Measurements from ENCODE around the gene OCA2.

OCA2 gene

DNA sequence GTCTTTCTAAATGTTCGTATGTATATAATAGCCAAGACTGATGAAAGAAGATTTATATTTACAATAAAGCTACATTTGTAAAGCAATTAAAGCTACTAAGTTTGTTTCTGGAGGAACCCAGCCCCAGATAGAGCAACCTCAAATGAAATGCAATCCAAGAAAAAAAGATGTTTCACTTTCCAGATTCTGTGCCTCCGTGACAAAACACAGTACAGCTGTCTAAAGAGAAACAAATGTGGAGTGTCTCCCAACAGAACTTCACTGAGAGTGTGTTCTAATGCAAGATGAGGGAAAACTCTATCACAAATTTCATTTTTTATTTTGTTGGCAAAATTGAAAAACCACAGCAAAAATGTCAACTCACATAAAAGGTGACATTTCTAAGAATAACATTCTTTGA, 317.0 kb downstream of the OCA2 start:
- H3K4me3 ChIP-seq (ENCODE audit: low read depth, low read length) = no peak overlapping the region

DNA sequence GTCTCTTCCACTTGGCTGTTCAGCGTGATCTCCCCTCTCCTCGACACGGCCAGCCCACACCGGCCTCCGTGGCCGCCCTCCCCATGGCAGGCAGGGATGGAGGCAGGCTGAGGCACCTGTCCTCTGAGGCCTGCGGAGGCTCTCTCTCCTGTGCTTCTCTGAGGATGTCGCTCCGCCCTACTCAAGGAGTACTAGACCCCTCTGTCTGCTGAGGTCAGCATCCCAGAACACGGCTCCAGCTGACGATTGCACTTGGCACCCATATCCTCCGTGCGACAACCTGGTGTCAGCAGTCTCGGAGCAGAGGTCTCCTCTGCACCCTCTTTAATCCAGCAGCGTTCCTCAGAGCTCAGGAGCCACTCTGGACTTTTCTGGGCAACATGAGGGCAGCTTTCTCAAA, 322.6 kb downstream of the OCA2 start:
- TF ChIP-seq, protein P1, sequence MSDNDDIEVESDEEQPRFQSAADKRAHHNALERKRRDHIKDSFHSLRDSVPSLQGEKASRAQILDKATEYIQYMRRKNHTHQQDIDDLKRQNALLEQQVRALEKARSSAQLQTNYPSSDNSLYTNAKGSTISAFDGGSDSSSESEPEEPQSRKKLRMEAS (IDR thresholded peaks at IDR 0.05; ENCODE audit: low read depth, low read length) = no peak
- DNase-seq (ENCODE audit: low read depth) = no peak
- no peak overlapping the region for H3K4me3 ChIP-seq (ENCODE audit: low read depth, low read length)

More for the DNA sequence above, 317.0 kb downstream of the OCA2 start:
- TF ChIP-seq, protein P1 (IDR thresholded peaks at IDR 0.05; ENCODE audit: low read depth, low read length) = no peak
- TF ChIP-seq MYC (IDR thresholded peaks at IDR 0.05; ENCODE audit: low read depth, low read length) (no peak), POLR2A (IDR thresholded peaks at IDR 0.05; ENCODE audit: extremely low read depth, insufficient read length) (no peak)
- TF ChIP-seq, protein P2, sequence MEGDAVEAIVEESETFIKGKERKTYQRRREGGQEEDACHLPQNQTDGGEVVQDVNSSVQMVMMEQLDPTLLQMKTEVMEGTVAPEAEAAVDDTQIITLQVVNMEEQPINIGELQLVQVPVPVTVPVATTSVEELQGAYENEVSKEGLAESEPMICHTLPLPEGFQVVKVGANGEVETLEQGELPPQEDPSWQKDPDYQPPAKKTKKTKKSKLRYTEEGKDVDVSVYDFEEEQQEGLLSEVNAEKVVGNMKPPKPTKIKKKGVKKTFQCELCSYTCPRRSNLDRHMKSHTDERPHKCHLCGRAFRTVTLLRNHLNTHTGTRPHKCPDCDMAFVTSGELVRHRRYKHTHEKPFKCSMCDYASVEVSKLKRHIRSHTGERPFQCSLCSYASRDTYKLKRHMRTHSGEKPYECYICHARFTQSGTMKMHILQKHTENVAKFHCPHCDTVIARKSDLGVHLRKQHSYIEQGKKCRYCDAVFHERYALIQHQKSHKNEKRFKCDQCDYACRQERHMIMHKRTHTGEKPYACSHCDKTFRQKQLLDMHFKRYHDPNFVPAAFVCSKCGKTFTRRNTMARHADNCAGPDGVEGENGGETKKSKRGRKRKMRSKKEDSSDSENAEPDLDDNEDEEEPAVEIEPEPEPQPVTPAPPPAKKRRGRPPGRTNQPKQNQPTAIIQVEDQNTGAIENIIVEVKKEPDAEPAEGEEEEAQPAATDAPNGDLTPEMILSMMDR (IDR thresholded peaks at IDR 0.05; ENCODE audit: low read depth, low read length) = no peak
- DNase-seq (ENCODE audit: low read depth) = no peak

DNA sequence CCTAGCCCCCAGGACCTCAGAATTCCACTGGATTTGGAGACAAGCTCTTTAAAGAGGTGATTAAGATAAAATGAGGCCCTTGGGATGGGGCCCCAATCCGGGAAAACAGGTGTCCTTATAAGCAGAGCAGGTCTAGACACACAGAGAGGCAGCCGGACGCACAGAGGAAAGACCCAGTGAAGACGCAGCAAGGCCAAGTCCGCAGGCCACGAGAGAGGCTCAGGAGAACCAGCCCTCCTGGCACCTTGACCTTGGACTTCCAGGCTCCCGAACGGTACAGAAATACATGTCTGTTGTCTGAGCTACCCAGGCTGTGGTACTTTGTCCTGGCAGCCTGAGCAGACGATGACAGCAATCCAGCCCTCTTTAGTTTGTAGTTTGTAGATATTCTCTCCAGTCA, 324.5 kb downstream of the OCA2 start:
- H3K4me3 ChIP-seq (ENCODE audit: low read depth, low read length) = no peak overlapping the region
- DNase-seq (ENCODE audit: low read depth) = no peak
- TF ChIP-seq, protein P1 (IDR thresholded peaks at IDR 0.05; ENCODE audit: low read depth, low read length) = no peak
- TF ChIP-seq, protein P2 (IDR thresholded peaks at IDR 0.05; ENCODE audit: low read depth, low read length) = no peak
- TF ChIP-seq POLR2A (IDR thresholded peaks at IDR 0.05; ENCODE audit: extremely low read depth, insufficient read length) = no peak
- TF ChIP-seq MYC (IDR thresholded peaks at IDR 0.05; ENCODE audit: low read depth, low read length) = no peak

DNA sequence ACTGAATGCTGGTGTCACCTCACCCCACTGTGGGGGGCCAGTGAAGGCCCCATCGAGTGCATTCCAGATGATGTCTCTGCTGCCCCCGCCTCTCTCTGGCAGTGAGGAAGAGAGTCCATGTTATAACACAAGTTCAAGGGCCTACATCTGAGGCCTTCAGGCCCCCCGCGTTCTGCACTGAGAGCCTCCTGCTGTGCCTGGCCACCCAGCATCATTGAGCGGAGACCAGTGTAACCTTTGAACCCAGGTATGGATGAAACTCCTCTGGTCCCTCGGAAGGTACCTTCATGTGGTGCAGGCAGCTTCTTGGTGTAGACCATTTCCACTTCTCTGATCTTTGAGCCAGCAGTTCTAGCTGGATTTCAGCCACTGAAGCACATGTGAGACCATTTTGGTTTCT, 324.9 kb downstream of the OCA2 start:
- no peak for DNase-seq (ENCODE audit: low read depth)
- TF ChIP-seq, protein P1 (IDR thresholded peaks at IDR 0.05; ENCODE audit: low read depth, low read length) = no peak
- TF ChIP-seq, protein P2 (IDR thresholded peaks at IDR 0.05; ENCODE audit: low read depth, low read length) = no peak
- TF ChIP-seq MYC (IDR thresholded peaks at IDR 0.05; ENCODE audit: low read depth, low read length) = no peak
- no peak for TF ChIP-seq POLR2A (IDR thresholded peaks at IDR 0.05; ENCODE audit: extremely low read depth, insufficient read length)
- no peak overlapping the region for H3K4me3 ChIP-seq (ENCODE audit: low read depth, low read length)

DNA sequence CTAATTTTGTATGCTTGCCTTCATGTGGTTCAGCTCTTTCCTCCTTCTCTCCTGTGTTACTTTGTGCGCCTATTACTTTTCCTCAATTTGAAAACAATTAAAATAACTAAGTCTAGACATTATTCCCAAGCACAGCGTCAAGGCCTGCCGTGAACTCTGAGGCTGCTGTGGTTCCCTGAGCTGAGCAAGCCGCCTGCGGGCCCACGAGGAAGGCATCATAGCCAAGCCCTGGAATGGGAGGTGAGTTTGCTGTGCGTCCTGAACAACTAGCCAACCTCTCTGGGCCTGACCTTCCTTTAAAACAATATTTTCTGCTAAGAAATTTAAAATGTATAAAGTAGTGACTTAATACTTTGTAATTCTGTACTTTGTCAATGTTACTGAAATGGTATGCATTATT, 327.2 kb downstream of the OCA2 start:
- H3K4me3 ChIP-seq (ENCODE audit: low read depth, low read length) = no peak overlapping the region
- TF ChIP-seq MYC (IDR thresholded peaks at IDR 0.05; ENCODE audit: low read depth, low read length) = no peak
- TF ChIP-seq POLR2A (IDR thresholded peaks at IDR 0.05; ENCODE audit: extremely low read depth, insufficient read length) = no peak
- TF ChIP-seq, protein P2 (IDR thresholded peaks at IDR 0.05; ENCODE audit: low read depth, low read length) = no peak
- TF ChIP-seq, protein P1 (IDR thresholded peaks at IDR 0.05; ENCODE audit: low read depth, low read length) = no peak

DNA sequence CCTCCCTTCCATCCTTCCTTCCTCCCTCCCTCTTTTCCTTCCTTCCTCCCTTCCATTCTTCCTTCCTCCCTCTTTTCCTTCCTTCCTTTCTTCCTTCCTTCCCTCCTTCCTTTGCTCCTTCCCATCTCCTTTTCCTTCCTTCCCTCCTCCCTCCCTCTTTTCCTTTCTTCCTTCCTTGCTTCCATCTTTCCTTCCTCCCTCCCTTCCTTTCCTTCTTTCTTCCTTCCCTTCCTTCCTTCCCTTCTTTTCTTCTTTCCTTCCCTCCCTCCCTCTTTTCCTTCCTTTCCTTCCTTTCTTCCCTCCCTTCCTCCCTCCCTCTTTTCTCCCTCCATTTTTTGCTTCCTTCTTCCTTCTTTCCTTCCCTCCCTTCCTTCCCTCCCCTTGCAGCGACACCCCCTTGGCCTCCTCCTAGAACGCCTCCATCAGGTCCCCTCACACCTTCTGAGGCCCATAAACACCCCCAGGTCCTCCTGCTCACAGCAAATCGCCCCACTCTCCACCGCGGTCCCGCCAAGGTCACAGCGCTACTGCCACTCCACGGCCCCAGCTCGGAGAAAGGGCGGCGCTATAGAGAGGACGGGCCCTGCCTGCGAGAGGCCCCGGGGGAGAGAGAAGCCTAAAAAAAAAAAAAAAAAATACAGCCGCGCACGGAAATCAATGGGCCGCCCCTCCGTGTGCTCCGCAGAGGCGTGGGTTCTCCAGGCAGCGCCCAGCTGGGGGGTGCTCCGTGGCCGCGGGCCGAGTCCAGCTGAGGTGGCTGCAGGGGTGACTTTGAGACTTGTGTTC, 328.2 kb downstream of the OCA2 start:
- no peak overlapping the region for H3K4me3 ChIP-seq (ENCODE audit: low read depth, low read length)
- TF ChIP-seq, protein P1 (IDR thresholded peaks at IDR 0.05; ENCODE audit: low read depth, low read length) = no peak
- no peak for TF ChIP-seq POLR2A (IDR thresholded peaks at IDR 0.05; ENCODE audit: extremely low read depth, insufficient read length)
- TF ChIP-seq, protein P2 (IDR thresholded peaks at IDR 0.05; ENCODE audit: low read depth, low read length) = no peak
- no peak for TF ChIP-seq MYC (IDR thresholded peaks at IDR 0.05; ENCODE audit: low read depth, low read length)
- DNase-seq (ENCODE audit: low read depth) = no peak

More for the DNA sequence above, 327.2 kb downstream of the OCA2 start:
- no peak for DNase-seq (ENCODE audit: low read depth)

Measured in NB4 (cell line).